NOMO-1 (cell line): ENCODE measurements around the gene FBXO38.

Experiments
- DNase-seq, 2 experiments: peaks; one replicate each; lab custom pipeline; 2025; ENCODE audit not compliant: unreplicated experiment in 2 of 2; lab: John Stamatoyannopoulos, UW

FBXO38 gene, protein sequence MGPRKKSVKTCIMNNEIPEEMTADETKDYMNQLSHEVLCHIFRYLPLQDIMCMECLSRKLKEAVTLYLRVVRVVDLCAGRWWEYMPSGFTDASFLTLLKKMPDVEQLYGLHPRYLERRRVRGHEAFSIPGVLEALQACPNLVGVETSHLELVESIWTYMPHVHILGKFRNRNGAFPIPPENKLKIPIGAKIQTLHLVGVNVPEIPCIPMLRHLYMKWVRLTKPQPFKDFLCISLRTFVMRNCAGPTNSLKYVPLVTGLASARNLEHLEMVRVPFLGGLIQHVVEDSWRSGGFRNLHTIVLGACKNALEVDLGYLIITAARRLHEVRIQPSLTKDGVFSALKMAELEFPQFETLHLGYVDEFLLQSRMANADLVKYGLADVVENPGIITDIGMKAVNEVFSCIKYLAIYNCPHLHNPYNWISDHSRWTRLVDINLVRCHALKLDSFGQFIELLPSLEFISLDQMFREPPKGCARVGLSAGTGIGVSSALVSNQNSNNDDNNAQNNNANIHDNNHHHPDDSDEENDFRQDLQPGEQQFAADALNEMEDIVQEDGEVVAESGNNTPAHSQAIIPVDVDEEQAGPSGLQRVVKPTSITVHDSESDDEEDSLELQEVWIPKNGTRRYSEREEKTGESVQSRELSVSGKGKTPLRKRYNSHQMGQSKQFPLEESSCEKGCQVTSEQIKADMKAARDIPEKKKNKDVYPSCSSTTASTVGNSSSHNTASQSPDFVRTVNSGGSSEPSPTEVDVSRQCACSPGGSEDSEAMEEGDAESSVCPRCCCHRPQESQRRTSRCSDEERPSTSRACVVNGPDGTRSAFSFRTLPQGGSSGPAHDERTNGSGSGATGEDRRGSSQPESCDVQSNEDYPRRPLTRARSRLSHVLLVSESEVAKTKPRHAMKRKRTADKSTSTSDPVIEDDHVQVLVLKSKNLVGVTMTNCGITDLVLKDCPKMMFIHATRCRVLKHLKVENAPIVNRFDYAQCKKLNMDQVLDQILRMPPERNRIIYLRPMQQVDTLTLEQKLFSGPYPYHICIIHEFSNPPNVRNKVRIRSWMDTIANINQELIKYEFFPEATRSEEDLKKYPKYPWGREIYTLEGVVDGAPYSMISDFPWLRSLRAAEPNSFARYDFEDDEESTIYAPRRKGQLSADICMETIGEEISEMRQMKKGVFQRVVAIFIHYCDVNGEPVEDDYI

GRCh38 chr5:148383564-148384379 lies at the start of gene FBXO38:
TSS of gene FBXO38 (plus strand) at chr5:148383958. CDS start at chr5:148394777, 10,819 bp downstream.
- peak; percentile 97 to 98 for DNase-seq

- no peak for DNase-seq
Observed at GRCh38 chr5:148335259-148335658, 48.5 kb upstream of the FBXO38 start, which contains the start of gene SPINK9. TSS of gene SPINK9 (plus strand) at chr5:148335559. CDS start at chr5:148335614, 55 bp downstream.

- DNase-seq = peak; percentile 2 to 62
Observed at GRCh38 chr5:148336704-148337435, 46.9 kb upstream of the FBXO38 start.

- no peak for DNase-seq
Observed at GRCh38 chr5:148342371-148343045, 41.2 kb upstream of the FBXO38 start.

DNA sequence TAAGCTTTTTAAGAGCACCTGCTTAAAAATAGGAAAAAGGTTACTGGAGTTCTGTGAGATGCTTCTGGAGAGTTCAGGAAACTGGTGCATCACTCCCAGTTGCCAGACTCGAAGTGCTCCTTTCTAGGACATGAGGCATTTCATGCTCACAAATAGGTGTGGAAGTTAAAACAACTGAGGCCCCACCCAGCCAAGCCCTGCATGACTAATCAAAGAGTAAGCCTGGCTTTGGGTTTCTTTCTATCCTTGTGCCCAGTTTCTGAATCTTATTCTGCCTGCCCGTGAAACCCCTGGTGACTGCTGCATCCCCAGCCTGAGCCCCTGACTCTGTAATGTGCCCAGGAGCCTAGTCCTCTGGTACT lies 40.7 kb upstream of the FBXO38 start:
- DNase-seq = no peak

DNA sequence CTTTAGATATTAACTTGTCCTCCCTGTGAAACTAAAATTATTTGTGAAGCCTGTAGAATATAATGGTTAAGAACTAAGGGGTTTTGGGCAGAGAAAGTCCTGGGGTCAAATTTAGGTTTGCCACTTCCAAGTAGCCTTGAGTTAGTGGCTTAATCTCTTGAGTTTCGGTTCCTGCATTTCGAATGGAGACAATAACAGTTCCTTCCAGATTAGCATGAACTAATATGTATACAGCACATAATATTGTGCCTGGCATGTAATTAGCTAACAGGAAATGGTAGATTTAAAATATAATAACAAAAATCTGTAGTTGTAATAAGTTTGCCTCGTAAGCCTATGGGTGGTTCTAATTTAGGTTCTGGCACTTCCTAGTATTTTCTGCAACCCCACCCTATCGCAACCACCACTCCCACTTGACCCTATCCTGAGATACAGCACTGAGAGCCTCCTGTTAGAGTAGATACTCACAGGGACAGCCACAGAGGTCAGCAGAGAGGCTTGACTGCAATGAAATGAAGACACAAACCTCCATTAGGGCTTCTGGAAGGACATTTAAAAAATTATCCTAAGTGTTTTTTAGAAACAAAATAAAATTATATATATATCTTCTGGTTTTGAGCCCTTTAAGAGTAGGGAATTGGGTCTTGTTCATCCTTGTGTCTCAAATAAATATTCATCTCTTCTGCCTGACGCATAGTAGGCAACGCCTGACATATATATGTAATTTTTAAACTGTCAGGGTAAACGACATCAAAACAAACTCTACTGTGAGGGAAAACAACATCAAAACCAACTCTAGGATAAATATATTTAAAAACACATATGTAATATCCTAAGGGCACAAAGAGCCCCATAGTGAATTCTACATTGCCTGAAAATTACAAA lies 39.9 kb upstream of the FBXO38 start:
- DNase-seq = peak; percentile 31 to 80

DNA sequence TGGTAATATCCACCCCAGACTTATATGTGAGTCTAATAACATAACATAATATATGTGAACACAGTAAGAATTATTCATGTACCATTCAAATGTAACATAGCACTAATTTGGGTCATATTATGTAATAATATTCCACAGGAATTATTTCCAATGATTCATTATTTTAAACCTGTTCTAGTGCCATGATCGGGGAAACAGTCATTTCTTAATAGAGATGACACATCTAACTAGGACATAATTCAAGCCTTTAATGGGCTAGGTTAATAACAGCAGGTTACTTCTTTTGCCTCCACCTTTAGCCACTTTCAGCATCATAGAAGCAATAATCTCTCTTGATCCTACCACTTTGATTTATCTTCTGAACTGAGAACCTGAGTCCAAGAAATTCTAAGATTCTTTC lies 36.1 kb upstream of the FBXO38 start:
- no peak for DNase-seq

GRCh38 chr5:148352696-148353095 lies 31.1 kb upstream of the FBXO38 start:
- DNase-seq = no peak

- no peak for DNase-seq
Observed at GRCh38 chr5:148353634-148354033, 30.1 kb upstream of the FBXO38 start.

DNA sequence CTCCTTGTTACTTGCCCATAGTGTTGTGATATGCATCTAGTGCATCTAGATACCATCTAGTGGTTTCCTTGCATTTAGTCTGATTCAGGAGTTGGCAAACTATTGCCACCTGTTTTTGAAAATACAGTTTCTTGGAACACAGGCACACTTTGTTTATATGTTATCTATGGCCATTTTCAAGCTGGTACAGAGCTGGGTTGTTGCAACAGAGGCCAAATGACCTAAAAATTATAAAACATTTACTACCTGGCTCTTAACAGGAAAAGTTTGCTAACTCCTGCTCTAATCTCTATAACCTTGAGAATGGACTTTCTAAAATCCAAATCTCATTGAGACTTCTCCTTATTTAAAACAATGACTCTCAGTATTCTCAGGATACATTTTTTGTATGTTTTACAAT lies 19.4 kb upstream of the FBXO38 start:
- no peak for DNase-seq

DNA sequence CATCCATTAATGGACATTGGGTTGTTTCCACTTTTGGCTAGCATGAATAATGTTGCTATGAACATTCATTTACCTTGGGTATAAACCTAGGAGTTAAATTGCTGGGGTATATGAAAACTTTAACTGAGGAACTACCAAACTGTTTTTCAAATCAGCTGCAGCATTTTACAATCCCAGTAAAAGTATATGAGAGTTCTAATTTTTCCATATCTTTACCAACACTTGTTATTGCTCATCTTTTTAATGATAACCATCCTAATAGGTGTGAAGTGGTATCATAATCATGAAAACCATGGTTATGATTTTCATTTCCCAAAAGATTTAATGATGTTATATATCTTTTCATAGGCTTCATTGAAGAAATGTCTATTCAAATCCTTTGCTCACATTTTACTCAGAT lies 15.5 kb upstream of the FBXO38 start:
- DNase-seq = no peak

GRCh38 chr5:148372166-148372725 lies 11.5 kb upstream of the FBXO38 start:
- DNase-seq = peak in 1 of 2 experiments; percentile 48

DNA sequence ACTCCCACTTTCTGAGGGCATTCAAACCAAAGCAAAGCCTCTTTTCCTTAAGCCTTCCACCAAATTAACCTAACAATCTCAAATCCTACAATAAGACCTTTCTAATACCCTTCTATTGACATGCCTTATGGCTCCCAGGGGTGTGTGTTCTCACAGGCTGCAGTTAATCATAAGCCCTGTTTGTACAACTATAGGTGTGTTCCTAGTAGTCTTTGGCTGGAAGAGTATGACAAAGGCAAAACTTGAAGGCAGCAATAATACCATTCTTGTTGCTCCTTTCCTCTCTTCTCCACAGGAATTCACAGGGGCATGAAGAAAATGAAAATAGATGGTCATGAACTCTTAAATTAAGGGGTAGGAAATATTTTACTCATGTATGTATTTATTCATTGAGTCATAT lies 10.9 kb upstream of the FBXO38 start:
- no peak for DNase-seq

GRCh38 chr5:148374690-148375360 lies 8.9 kb upstream of the FBXO38 start:
- DNase-seq = peak; percentile 37 to 85

GRCh38 chr5:148376198-148376597 lies 7.6 kb upstream of the FBXO38 start:
- no peak for DNase-seq

- DNase-seq = no peak
Observed at GRCh38 chr5:148378670-148379069, 5.1 kb upstream of the FBXO38 start.

DNA sequence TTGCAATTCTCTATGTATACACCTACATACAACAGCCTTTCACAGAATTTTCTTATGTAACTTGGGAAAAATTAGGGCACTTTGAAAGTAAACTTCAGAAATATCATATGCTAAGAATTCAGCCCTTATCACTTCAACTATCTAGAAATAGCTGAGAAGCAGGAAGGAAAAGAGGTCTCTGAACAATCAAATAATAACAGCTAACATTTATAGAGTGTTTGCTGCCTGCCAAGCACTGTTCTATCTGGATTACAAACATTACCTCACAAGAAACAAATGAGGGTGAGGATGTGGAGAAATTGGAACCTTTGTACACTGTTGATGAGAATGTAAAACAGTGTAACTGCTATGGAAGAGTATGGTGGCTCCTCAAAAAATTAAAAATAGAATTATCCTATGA lies 4.4 kb upstream of the FBXO38 start:
- no peak for DNase-seq
